ENCODE data around the gene KRTAP9-8.
"Not testable (repeated sequence)": the region's sequence is repeated elsewhere in the genome, so short reads cannot be mapped to it uniquely, and the experiment has no call there.

GRCh38 chr17:41189837-41190318 is 47.9 kb upstream of the KRTAP9-8 start, which contains the start of gene KRTAP9-1:
- TF ChIP-seq, protein P1, sequence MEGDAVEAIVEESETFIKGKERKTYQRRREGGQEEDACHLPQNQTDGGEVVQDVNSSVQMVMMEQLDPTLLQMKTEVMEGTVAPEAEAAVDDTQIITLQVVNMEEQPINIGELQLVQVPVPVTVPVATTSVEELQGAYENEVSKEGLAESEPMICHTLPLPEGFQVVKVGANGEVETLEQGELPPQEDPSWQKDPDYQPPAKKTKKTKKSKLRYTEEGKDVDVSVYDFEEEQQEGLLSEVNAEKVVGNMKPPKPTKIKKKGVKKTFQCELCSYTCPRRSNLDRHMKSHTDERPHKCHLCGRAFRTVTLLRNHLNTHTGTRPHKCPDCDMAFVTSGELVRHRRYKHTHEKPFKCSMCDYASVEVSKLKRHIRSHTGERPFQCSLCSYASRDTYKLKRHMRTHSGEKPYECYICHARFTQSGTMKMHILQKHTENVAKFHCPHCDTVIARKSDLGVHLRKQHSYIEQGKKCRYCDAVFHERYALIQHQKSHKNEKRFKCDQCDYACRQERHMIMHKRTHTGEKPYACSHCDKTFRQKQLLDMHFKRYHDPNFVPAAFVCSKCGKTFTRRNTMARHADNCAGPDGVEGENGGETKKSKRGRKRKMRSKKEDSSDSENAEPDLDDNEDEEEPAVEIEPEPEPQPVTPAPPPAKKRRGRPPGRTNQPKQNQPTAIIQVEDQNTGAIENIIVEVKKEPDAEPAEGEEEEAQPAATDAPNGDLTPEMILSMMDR (IDR thresholded peaks at IDR 0.05) = not testable (repeated sequence)
- not testable (repeated sequence) for TF ChIP-seq POLR2A (IDR thresholded peaks at IDR 0.05)

All from body of pancreas (tissue), 4 donors.